Activated CD4-positive, alpha-beta T cell treated with anti-CD3 and anti-CD28 coated beads, Interleukin-2, amount 50 U/mL, for 48 hours (primary cell): ENCODE results near the gene SLC6A13.
"Not testable (repeated sequence)": the region's sequence is repeated elsewhere in the genome, so short reads cannot be mapped to it uniquely, and the experiment has no call there.

Experiments
- DNase-seq, 2 experiments: peaks; one replicate each; pipeline ENCODE4 v3.0.0-alpha.2; 2020

The SLC6A13 gene

DNA sequence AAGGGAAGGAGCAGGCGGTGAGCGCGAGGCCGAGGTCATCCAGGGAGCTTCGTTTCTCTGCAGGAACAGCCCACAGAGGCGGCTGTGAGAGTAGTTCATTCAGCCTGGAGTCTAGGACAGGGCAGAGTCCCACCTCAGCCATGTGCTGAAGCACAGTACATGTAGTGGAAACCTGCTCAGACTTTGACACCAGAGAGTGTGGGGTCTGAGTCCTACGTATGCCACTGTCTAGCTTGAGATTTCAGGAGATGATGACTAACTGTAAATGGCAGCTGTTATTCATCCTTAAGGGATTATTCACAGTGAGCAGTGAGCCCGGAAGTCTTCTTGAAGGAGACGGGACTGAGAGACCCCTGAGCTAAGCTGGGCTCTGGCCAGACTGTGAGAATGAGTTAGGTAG is 938 bp upstream of the SLC6A13 start:
- no peak for DNase-seq

DNA sequence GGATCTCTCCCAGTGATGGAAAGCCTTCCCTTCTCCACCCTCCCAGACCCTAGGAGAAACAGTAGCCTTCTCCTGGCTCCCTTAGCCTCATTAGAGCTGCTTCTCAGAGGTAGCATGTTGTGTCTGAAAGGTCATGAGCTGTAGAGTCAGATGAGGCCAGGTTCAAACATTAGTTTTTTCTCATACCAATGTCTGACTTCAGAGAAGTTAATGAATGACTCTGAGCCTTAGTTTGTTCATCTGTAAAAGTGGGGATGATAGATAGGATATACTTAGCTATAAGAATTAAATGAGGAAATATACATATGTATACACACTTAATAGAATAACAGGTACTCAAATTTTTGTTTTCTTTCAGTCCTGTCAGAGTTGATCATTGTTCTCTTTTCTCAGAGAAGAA is 523 bp downstream of the SLC6A13 start:
- no peak for DNase-seq

DNA sequence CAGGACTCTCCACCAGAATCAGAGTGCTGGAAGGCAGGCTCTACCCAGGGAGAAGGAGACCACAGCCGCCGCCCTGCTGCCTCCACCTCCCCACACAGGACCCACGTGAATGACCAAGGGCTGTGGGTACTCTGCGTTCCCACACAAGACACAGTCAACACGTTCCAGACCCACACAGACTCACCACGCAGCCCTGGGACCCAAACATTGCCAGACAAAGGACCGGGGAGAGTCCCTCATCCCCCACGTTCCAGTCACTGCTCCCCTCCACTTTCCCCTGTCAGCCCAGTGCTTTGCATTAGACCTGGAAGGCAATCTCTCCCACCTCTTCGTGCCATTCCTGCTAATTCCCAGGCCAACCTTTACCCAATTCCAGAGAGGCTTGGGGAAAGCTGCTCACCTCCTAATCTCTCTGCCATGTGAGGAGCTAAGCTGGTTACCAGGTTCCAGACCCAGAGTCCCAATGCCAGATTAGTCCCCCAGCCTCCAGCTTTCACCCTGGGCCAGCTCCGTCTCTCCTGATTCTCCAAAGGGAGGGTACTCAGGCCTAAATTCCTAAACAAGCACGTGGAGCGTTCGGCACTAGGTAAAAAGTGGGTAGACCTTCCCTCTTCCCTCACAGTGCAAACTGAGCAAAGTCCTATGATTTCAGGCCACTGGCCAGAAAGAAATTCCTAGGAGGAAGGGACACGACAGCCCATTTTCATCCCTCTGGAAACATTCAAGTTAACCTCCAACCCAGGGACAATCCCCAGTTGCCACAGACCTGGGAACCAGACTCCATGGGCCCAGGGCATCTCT is 4.9 kb downstream of the SLC6A13 start:
- DNase-seq: no peak

DNA sequence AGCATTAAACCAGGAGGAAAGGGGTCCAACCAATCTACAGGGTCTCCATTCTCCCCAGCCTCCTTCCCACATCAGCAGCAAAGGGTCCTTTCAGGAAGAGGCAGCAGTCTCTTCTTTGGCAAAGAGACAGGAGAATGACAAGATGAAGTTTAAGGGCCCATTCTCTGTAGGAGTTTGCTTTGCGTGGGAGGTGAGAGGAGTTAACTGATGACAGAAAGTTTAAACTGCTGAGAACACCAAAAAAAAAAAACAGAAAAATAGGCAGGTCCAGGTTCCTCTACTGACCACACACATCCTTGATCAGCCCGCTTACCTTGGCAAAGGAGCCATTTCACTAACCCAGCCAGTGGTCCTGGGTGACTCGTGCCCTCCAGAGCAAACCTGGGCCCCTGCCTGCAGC is 5.7 kb downstream of the SLC6A13 start:
- no peak for DNase-seq

DNA sequence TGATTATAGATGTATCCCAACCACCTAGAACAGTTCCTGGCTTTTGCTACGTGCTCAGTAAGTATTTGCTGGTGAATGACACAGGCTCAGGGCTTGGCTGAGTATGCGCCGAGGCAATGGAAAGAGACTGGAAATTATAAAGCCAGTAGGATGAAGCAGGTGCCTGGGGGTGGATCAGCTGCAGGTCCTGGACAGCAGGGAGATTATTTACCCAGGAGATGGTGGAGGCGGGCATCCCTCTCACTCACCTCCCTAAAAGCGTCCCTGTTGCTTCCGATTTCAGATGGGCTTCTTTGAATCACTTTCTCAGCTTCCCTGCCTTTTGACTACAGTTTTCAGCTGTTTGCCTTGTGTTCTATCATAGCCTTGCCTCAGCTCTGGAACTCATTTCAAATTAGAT is 6.4 kb downstream of the SLC6A13 start:
- no peak for DNase-seq

DNA sequence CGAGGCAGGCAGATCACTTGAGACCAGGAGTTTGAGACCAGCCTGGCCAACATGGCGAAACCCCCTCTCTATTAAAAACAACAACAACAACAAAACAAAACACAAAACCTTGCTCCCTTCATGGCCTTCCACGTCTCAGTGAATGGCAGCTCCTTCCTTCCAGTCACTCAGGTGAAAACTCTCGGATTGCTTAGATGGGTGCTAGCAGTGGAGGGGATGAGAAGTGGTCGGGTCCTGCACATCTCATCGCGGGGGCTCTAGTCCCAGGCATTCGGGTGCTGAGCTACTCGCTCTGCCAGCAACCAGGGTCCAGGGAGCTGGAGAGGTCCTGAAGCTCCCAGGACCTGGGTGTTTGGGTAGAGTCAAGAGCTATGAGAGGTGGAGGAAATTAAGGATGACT is 7.7 kb downstream of the SLC6A13 start:
- no peak for DNase-seq

DNA sequence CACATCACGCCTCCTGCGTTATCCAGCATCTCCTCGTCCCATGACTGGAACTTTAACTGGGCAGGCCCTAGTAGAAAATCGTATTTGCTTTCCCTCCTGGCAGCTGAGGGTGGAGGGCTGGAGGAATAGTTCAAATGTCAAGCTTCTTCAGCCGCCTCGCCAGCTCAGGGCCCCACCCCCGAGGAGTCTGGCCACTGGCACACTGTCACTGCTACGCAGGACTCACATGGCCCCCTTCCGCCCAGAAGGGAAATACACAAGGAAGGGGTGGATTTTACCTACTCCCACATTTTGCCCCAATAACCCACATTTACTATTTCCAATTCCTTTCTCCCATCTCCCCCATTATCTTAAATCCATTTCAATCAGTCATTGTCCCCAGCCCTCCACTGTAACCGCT is 8.6 kb downstream of the SLC6A13 start:
- DNase-seq: no peak

DNA sequence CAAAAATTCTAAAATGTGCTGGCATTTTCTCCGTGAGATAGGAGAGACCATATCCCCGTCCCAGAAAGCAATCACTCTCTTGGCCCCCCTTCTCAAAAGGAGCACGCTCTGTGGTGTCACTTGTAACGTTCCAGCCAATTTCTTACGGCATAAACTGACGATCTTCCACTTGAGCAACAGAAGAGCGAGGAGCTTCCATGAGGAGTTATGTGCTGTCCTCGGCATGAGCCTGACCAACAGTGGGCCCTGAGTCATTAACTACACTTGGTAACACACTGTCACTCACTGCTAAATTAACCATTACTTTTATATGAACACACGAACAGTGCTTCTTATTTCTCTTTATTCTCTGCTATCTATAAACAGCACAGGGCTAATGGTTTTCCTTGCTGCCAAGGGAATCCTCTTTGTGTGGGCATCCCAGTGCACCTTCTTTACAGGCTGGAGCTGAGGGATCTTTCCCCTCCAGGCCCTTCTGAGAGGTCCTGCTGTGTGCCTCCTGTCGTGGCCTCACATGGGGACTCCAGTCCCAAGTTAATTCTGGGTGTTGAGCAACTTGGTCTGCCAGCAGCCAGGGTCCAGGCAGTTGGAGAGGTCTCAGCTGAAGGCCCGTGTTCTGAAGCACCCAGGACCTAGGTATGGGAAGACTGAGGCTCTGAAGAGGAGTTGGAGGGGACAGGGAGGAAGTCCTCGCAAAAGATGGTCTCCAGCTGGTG is 9.4 kb downstream of the SLC6A13 start:
- DNase-seq: no peak

DNA sequence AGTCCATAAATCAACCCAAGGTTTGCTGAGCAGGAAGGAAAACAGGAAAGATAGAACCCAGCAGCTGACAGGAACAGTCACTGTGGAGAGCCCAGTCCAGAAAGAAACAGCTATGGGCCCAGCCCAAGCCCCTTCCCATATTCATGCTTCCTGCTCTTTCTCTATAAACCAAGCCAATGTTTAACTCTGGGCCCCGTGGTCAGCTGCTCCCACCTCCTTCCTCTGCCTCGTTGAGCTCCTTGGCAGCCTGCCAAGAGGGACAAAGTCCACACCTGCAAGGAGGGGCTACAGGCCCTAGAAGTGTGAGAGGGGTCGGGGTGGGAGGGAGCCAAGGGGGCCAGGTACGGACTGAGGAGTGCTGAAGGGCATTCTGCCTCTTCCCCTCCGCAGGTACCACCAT is 10.0 kb downstream of the SLC6A13 start:
- DNase-seq: no peak

DNA sequence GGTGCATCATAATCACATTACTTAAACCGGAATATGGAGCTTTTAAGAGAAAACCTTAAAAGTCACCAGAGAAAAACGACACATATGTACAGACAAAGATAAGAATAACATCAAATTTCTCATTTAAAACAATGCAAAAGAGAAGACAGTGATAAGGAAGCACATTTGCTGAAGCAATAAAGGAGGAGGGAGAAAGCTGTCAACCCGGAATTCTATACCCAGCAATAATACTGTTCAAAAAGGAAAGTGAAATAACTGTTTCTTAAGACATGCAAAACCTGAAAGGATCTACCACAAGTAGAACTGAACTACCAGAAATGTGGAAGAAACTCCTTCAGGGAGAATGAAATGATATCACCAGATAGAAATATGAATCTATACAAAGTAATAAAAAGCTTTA is 15.4 kb downstream of the SLC6A13 start:
- no peak for DNase-seq

DNA sequence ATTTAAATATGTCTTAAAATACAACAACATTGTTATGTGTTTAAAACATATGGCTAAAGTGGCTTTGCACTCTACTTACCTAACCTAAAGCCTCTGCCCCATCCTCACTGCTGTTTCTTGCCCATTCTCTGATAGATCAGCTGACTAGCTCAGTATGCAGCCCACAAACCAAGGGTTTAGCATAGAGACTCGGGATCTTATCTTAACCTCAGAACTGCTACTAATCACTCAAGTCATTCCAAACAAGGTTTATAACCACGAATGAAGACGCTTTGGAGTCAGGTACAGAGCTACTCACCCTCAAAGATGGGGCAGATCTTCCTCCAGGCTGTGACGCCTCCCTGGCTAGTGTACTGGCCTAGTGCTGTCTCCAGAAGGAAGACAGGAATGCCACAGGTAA is 19.3 kb downstream of the SLC6A13 start:
- no peak for DNase-seq

DNA sequence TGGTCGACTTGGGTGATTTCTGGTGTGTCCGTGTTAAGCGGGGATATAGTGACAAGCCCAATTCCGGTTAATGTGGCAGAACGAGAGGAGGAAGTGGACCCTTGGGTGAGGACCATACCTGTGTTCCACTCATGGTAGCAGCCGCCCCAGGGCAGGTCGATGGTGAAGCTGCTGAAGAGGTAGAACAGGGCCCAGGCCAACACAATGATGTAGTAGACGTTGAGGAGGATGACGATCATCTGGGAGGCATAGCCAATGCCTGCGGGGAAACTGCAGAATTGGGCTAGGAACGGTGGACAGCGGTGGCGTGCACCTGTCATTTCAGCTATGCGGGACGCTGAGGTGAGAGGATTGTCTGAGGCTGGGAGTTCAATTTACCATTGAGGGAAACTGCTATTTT is 20.1 kb downstream of the SLC6A13 start:
- DNase-seq: no peak

DNA sequence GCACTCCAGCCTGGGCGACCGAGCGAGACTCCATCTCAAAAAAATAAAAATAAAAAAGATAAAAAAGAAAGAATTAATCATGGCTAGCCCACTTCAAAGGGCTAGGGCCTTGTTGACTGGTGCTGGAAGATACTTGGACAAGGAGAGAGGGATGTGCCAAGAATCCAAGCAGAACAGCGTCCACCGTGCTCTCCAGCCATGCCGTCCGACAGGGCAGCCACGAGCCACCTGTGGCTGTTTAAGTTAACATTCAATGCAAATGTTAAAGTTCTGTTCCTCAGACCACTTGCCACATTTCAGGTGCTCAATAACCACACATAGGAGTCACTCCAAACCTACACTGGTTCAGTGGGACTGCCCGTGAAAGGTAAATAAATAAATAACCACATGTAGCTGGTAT is 21.4 kb downstream of the SLC6A13 start:
- DNase-seq: no peak

DNA sequence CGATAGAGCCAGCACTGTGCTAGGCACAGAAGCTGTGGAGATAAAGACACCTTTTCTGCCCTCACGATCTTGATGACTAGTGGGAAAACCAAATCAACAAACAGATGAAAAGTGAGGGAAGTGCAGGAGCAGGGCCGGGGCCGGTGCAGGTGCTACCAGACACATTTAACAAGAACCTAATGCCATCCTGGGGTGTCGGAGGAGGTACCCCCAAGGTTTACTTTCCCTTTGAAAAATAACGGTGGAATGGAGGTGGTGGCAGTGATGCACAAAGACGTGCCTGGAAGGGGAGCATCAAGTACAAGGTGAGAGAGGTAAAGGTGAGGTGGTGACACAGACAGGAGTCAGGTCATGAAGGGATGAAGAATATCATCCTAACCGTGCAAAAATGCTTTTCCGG is 22.1 kb downstream of the SLC6A13 start:
- DNase-seq: no peak

DNA sequence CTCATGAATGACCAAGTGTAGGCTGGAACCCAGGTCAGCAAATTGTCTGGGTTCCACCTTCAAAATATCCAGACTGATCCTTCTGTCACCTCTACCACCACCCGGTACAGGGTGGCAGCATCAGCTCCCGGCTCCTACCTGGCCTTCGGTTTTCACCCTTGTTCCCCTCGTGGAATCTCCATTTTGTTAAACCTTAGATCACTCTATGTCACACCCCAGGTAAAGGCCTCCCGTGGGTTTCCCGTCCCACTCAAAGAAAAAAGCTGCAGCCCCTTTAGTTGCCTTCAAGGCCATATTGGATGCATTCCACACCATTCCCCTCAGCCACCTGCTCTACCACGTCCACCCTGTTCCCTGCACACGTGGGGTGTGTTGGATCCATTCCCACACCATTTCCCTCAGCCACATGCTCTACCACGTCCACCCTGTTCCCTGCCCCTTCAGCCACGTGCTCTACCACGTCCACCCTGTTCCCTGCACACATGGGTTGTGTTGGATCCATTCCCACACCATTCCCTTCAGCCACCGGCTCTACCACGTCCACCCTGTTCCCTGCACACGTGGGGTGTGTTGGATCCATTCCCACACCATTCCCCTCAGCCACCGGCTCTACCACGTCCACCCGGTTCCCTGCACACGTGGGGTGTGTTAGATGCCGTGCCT is 23.8 kb downstream of the SLC6A13 start:
- no peak for DNase-seq

DNA sequence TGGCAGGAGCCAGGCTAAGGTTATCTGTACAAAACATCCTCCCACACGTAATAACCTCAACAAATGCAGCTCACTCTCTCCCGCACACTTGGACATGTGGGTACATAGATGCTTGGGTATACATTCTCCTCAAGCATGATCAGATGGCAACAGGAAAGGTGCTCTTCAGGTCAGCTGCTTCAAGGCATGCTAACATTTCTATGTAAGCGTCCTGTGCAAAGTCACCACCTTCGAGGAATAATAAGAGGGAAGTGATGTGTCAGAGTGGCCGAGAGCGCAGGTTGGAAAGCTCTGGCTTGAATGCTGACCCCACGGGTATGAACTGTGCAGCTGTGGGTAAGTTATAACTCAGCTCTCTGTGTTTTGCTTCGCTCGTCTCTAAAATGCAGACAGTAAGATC is 24.5 kb downstream of the SLC6A13 start:
- DNase-seq: no peak

DNA sequence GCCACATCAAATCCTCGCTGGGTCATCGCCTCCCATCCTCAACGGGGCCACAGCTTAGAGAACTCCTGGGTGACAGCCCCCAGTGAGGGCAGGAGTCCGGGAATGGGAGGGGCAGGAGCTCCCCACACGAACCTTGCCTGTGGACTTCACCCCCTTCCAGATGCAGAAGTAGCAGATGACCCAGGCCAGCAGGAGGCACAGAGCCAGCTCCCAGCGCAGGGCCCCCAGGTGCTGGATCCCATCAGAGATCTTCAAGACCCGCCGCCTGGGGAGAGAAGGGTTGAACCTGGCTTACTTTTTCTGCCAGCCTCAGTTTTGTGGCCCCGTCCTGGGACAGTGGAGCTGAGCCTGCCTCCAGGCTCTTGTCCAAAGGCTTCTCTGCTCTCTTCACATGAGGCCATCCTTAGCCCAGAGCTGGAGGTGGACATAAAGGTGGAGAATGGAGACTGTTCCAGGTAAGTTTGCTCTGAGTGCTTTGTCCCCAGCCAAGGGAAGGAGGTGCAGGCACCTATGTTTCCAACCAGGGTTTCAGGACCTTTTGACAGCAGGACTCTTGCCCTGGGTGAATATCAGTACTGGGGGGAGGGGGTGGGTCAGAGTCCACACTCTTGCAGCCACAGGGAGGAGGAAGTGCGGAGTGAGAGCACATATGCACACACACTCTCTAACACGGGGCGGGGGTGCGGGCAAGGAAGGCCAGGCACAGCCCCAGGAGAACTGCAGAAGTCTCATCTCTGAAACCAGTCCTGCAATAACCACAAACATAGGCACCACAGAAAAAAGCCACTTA is 25.4 kb downstream of the SLC6A13 start:
- DNase-seq: no peak

DNA sequence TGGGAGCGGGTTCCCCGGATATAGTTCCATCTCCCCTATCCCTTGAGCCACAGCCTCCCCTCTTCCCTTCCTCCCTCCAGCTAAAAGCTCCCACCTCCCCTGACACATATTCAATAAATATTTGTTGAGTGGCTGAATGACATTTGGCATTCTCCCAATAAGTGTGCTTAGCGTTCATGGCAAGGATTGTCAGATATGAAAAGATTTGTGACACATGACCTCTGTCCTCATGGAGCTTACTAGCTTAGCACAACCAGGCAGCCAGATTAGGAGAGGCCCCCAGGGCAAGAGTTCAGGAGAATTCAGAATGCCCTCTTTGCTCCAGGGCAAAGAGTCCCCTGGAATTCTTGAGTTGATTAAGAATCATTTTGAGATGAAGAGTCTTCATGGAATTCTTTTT is 26.2 kb downstream of the SLC6A13 start:
- DNase-seq: no peak

DNA sequence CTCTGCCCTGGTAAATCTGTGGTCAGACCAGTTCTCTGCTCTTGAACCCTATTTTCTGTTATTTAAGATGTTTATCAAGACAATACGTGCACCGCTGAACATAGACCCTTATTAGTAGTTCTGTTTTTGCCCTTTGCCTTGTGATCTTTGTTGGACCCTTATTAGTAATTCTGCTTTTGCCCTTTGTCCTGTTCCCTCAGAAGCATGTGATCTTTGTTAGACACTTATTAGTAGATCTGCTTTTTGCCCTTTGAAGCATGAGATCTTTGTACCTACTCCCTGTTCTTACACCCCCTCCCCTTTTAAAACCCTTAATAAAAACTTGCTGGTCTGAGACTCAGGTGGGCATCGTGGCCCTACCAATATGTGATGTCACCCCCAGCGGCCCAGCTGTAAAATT is 26.7 kb downstream of the SLC6A13 start:
- DNase-seq: not testable (repeated sequence)

DNA sequence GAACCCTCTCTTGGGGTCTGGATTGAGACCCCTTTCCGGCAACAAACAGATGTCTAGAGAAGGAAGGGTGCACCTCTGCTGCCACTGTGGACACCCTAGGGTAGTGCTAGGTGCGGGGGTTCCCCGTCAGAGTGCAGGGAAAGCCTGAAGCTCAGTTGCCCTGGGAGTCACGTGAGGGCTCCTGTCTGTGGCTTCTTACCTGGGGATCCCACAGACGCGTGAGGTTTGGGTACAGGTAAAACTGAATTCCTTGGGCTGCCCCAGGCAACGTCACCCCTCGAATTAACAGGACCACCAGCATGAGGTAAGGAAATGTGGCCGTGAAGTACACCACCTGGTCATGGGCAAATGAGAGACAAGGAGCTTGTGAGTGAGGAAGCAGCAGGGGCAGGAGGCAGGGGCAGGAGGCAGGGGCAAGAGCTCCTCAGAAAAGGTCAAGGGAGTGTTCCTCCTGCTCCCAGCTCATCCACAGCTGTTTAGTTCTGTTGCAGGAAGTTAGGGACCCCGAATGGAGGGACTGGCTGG is 27.7 kb downstream of the SLC6A13 start:
- DNase-seq: no peak

DNA sequence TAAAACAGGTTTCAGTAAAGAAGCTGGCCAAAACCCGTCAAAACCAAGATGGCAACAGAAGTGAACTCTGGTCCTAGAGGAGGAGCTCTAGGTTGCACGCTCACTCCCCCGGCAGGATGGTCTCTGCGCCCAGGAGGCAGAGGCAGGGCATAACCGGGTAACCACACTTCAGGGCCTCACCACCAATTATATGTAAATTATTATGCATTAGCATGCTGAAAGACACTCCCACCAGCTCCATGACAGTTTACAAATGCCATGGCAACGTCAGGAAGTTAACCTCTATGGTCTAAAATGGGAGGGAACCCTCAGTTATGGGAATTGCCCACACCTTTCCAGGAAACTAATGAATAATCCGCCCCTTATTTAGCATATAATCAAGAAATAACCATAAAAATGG is 28.6 kb downstream of the SLC6A13 start:
- no peak for DNase-seq

DNA sequence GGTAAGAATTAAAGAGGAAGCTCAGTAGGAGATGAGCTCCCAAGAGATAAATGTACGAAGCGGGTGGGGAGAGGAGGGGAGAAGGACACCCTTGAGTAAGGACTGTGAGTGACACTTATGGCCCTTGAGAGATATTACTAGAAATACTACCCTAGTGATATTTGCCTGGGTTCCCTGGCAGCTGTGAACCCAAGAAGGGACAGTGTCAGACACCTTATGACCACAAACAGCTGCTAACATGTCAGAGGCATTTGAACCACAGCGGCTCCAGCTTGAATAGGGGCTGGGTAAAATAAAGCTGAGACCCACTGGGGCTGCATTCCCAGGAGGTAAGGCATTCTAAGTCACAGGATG is 29.0 kb downstream of the SLC6A13 start:
- DNase-seq: no peak
